ENCODE data around the gene HPCAL4.

DNA sequence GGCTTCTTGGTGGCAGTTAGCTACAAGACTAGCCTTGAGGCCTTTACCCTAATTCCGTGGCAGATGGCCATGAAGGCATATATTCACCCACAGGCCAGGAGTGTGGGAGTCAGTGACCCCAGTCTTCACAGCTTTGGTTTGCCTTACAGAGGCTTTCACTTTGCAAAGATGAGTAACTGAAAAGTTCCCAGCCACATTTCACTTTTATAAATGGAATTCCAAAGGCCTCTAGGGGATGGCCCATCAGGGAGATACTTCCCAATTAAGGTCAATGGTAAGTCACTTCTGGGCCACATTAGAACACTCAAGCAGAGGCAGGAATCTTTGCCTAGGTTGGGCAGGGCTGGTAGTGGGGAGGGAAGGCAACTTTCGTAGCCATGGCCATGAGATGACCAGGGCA is 38.7 kb downstream of the HPCAL4 start:
- TF ChIP-seq, protein P1, sequence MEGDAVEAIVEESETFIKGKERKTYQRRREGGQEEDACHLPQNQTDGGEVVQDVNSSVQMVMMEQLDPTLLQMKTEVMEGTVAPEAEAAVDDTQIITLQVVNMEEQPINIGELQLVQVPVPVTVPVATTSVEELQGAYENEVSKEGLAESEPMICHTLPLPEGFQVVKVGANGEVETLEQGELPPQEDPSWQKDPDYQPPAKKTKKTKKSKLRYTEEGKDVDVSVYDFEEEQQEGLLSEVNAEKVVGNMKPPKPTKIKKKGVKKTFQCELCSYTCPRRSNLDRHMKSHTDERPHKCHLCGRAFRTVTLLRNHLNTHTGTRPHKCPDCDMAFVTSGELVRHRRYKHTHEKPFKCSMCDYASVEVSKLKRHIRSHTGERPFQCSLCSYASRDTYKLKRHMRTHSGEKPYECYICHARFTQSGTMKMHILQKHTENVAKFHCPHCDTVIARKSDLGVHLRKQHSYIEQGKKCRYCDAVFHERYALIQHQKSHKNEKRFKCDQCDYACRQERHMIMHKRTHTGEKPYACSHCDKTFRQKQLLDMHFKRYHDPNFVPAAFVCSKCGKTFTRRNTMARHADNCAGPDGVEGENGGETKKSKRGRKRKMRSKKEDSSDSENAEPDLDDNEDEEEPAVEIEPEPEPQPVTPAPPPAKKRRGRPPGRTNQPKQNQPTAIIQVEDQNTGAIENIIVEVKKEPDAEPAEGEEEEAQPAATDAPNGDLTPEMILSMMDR (IDR thresholded peaks at IDR 0.05), result no peak
- no peak for TF ChIP-seq POLR2A (IDR thresholded peaks at IDR 0.05)
